ENCODE data around the gene NAV2.

Gene NAV2

GRCh38 chr11:19862091-19862490, 149.5 kb downstream of the NAV2 start:
- DNase-seq (ENCODE audit: low read depth), result no peak

- DNase-seq (ENCODE audit: low read depth), result no peak
Observed at GRCh38 chr11:19864141-19865140, 151.8 kb downstream of the NAV2 start.

GRCh38 chr11:19866037-19866436, 153.4 kb downstream of the NAV2 start:
- no peak for DNase-seq (ENCODE audit: low read depth)

DNA sequence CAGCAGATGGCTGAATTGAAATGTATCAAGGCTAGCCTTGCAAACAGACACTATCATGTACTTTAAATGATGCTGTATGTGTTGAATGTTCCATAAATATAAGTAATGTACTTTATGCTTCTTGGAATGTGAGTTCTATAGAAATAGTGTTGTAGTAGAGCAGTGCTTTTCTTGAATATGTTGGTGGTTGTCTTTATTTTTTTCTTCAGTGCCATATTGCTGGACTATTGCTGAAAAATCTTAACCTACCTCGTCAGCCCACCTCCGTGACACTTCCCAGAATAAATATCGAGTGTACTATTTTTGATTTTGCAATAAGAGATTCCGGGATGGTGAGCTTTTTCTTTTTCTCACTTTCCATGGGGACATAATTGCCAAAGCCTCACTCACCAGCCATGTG, 153.9 kb downstream of the NAV2 start:
- DNase-seq (ENCODE audit: low read depth), result no peak

DNA sequence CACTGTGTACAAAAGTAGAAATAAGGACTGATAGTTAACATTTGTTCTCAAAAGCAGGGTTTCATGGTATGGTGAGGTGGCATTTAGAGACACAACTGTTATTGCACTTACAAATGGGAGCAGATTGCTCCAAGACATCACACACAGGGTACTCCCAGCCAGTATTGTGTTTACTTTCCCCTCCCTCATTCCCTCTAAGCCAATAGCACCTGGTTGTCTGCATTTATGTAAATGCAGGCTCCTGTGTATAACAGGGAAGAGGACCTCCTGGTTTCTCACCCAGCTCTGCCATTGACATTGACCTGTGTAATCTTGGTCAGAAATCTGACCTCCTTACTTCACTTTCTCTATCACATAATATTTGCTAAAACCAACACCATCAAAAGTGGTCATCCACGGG, 154.4 kb downstream of the NAV2 start:
- no peak for DNase-seq (ENCODE audit: low read depth)

DNA sequence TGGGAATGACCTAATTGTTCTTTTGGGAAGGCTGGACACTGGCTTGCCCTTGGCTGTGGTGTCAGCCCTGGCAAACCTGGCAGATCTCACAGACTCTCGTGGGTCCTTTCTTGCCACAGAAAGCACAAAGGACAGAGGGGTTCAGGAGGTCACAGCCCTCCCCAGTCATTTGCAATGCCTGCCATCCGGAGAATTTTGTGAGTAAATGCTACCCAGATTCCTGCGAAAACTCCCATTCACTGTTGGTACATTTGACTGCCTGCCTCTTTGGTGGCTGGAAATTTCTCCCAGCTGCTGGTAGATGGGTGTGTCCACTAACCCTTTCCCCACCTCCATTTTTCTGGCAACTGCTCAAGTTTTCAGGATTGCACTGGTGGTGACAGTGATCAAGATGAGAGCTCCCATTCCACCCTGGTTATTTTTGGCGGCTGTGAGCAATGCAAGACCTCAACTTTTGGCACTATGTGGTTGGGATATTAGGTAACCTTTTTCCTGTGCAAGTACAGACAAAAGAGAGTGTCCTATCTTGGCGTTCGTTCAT, 155.7 kb downstream of the NAV2 start:
- no peak for DNase-seq (ENCODE audit: low read depth)

DNA sequence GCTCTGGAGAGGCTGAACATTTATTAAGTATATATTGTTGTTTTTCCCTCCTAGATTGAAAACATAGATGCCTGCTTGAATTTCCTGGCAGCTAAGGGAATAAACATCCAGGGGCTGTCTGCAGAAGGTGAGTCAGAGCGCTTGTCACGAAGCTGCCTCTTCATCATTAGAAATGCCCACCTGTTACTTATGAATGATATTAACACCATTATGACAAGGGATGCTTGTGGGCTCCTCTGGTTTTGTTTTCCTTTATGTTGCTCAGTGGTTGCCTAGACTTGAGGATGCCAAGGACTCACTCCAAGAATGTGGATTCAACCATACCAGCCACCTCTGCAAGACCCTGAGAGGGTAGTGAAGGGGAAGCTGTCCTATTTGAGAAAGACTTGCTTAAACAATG, 156.2 kb downstream of the NAV2 start:
- no peak for DNase-seq (ENCODE audit: low read depth)

- no peak for DNase-seq (ENCODE audit: low read depth)
Observed at GRCh38 chr11:19869466-19869865, 156.8 kb downstream of the NAV2 start.

GRCh38 chr11:19869946-19870589, 157.4 kb downstream of the NAV2 start:
- no peak for DNase-seq (ENCODE audit: low read depth)

GRCh38 chr11:19871531-19871930, 158.9 kb downstream of the NAV2 start:
- DNase-seq (ENCODE audit: low read depth), result no peak

DNA sequence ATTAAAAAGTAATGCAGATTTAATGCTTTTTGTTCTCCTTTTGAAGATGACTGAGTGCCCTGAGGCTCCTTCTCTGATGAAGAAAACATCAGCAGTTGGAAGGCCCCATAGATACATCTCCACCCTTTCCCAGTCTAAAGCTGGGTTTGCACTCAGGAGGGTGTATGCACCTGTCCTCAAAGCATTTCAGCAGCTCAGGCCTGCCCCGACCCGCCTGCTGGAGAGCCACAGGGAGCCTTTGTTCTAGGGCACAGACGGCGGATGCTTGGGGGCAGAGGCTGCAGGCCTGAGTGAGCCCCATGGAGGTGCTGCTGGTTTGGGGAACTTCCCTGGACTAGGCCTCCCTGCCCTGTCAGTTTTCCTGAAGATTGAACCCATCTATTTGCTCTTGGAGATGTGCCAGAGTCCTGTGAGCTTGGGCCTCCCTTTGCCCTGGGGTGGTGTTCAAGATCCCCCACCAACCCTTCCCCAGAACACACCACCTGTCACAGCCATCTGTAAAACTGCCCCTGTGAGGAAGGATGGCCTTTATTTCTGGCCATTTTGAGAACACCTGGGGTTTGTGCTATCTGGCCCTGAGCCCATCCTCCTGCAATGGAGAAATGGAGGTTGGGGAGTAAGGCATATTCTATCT, 160.0 kb downstream of the NAV2 start:
- DNase-seq (ENCODE audit: low read depth), result no peak

DNA sequence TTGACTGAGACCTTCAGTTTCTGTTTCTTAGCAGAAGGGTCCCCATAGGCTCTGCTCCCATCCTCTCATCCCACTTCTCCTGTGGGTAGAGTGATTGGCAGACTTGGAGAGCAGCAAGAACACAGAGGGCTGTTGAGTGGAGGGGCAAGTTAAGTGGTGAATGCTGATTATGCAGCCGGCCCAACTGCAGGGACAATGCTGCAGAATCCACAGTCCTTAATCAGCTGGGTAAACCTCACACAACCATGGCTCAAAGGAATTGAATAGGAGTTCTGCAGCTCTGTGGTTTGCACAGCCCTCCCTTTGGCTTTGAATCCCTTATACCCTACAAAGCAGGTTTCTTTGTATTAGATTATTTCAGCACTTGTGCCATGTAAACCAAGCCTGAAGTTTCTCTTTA, 161.1 kb downstream of the NAV2 start:
- DNase-seq (ENCODE audit: low read depth), result no peak

DNA sequence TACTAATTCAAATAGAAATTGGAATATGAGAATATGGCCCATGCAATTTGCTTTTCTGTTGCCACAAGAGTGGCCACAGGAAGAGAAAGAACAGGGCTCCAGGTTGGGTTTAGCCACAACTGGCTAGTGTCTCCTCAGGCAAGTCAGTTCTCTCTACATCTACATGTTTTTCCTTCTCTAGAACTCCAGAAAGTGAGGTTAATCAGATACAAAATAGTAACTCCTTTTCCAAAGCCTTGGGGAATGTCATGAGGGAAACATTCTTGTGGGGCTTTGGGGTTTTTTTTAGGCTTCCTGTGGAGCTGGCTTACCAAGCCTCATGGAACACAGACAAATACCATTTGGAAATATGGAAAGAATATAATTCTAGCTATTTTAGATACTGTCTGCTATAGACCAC, 161.6 kb downstream of the NAV2 start:
- DNase-seq (ENCODE audit: low read depth), result no peak

- no peak for DNase-seq (ENCODE audit: low read depth)
Observed at GRCh38 chr11:19876750-19877149, 164.1 kb downstream of the NAV2 start.

DNA sequence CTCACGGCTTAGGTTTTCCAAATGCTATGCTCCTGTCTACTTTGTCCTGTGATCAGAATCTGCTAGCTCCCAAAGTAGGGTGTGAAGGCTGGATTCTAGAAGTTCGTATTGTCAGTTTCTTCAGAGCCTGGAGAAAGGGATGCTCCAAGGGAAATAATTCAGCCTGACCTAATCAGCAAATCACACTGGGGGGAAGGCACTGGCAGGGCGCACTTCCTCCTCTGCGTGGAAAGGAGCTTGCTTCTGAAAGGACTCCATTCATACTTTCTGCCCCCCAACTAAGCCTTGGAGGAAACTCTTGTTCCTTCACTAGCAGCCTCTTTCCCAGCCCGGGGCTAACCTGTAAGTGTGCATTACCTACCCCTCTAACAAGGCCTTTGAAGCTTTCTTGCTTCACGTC, 165.9 kb downstream of the NAV2 start:
- no peak for DNase-seq (ENCODE audit: low read depth)

GRCh38 chr11:19879307-19880087, 166.9 kb downstream of the NAV2 start:
- DNase-seq (ENCODE audit: low read depth), result no peak

- no peak for DNase-seq (ENCODE audit: low read depth)
Observed at GRCh38 chr11:19880088-19880345, 167.4 kb downstream of the NAV2 start.

GRCh38 chr11:19881177-19881576, 168.5 kb downstream of the NAV2 start:
- no peak for DNase-seq (ENCODE audit: low read depth)

- DNase-seq (ENCODE audit: low read depth), result no peak
Observed at GRCh38 chr11:19882356-19882755, 169.7 kb downstream of the NAV2 start.

DNA sequence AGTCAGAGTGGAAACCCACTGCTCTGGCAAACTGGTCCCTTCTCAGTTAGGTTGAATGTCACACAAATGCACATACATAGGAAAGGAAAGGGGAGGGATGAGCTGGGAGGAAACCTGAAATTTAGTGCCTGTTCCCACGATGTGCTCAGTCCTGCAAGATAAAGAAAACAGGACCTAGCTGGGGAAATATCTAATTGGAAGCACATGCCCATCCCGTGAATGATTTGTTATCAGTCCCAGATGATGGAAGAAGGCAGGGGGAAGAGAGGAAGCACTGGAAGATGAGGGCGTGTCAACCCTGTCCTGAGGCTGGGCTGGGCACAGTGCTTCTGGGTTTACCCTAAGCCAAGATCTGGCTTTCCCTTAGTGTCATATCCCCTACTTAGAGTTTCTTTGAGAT, 173.9 kb downstream of the NAV2 start:
- no peak for DNase-seq (ENCODE audit: low read depth)

GRCh38 chr11:19887842-19888241, 175.2 kb downstream of the NAV2 start:
- no peak for DNase-seq (ENCODE audit: low read depth)

DNA sequence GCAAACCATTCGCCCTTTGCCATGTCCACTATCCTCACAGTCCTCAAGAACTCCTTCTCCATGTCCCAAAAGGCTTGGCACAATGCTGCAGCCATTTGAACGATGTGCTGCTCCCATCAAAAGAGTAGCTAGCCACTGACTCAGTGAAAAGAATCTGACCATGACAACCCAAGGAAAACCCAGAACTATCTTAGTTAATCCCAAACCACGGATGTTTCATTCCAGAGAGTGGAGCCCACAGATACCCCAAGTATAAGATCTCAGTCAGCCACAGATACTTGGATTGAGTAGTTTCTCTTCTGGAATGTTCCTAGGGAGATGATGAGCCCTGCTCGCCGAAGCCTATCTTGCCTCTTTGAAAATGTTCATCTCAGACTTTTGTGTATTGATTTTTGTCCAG, 176.9 kb downstream of the NAV2 start:
- no peak for DNase-seq (ENCODE audit: low read depth)

Data from activated T-helper 1 cell treated with Interleukin-2 at 50 U/mL for 16 hours (primary cell).